Mesendoderm (in vitro differentiated cells): Measurements from ENCODE around the gene CHD8. TPM values are rescaled to one million over a fixed set of nuclear protein-coding genes. Genes with fewer than 3 reads are reported as not detected.

Experiments
- small RNA-seq: library from polyadenylated mRNA; stranded (forward); fragments of <200 nt; extraction: miRNeasy Mini kit (QIAGEN cat#:217004); gene quantifications from one replicate; pipeline ENCODE3, GENCODE V24; 2013; ENCODE audit not compliant: insufficient read depth

CHD8 gene

Small RNA genes lying within 50 kb of the gene (small RNA-seq; reads per million reads assigned to genes)
- gene RN7SL650P (not detected), gene SNORD8 (268 reads per million, percentile 97 among the genes with 10 or more reads in this experiment), gene SNORD9 (8.1 reads per million, percentile 82 among the genes with 10 or more reads in this experiment)
